ACHN (cell line): Measurements from ENCODE around the gene CDCA3.
"Not testable (repeated sequence)": the region's sequence is repeated elsewhere in the genome, so short reads cannot be mapped to it uniquely, and the experiment has no call there.

Experiments
- DNase-seq: peaks from one replicate; pipeline ENCODE4 v3.0.0-alpha.2; 2015
- in situ Hi-C: cut with HindIII; loops from 2 replicates; pipeline ENCODE4 v1.10.0; 2017; ENCODE audit warnings: low sequenced_read_pairs, low pct_ligation_motif_present, low pct_unique_long_range_greater_than_20kb

Gene CDCA3

DNA sequence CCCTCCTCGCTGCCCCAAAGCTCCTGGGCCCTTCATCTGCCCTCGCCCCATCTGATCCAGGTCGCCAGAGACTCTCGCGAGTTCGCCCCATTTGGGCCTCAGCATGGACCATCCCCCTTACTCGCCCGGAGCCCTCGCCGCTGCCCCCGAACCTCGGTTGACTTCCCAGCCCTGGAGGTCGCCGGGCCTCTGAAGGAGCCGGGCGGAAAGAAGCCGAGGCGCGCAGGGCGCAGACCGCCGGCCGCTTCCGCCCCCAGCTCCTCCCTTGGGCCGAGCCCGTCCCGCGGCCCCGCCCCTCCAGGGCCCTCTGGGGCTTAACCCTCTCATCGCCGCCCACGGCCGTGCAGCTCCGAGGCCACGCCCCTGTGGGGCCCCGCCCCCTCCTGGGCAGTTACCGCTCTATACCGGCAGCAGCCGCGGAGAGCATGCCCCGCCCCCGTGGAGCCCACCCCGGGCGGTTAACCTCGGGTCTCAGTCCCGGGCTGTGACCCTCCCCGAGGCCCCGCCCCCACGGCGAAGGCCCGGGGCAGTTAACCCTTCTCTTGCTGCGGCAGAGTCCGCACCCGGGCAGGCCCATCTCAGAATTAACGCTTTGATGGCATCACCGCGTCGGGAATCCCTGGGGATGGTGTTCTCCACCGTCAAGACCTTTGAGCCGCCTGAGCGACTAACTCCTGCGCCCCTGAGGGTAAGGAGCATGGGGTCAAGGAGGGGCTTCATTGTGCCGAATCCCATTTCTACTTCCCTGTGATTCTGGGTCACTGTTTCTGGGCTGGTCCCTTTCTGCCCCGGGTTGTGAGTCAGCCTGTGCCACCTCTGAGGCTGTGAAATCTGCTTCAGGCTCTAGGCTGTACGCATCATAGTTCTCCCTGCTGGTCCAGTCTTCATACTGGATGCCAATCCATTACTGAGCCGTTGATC is 22.3 kb upstream of the CDCA3 start, which contains the start of gene SPSB2:
Gene SPSB2 (minus strand): TSS at position 210 of the 921 bp plus-strand sequence. CDS start 402 bp downstream, outside the sequence.
- in situ Hi-C loops: no loop called here
- DNase-seq: peak; percentile 100

DNA sequence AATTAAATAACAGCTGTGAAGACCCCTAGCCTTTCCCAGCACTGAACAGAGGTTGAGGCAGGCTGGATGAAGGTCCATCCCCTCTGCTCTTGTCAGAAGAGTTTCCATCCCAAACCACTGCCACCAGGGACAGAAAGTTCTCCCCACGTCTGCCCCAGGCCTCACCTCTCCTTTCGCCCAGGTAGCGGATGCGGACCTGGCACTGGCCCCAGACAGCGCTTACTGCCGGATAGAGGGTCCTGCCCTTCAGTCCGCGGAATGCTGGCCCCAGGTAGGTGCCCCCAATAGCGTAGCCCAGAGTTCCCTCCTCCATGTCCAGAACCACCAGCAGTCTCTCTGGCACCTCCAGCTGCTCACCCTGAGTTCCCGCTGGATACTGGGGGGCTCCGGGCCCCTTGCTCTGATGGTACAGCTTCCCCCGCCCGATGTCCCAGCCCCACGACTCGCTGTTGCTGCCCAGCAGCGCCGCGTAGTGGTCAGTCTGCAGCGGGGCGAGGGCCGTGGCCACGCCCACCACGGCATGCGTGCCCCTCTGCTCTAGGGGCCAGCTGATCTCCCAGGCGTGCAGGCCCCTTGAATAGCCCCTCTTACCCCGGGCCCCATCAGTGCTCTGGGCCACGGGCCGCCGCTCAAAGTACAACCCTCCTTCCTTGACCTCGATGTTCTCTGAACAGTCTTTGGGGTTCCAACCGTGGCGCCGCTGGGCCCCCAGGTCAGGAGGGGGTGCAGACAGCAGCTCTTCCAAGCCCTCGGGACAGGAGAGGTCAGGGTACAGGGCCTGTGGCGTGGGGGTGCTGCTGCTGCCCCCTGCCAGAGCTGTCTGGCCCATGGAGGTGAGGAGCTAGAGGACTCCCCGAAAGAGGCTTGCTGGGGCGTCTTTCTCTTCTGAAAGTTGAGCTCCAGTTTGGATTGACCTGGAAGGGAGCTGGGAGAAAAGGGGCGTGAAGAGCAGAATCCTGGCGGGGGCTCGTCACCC is 21.3 kb upstream of the CDCA3 start:
- peak; percentile 88 for DNase-seq

DNA sequence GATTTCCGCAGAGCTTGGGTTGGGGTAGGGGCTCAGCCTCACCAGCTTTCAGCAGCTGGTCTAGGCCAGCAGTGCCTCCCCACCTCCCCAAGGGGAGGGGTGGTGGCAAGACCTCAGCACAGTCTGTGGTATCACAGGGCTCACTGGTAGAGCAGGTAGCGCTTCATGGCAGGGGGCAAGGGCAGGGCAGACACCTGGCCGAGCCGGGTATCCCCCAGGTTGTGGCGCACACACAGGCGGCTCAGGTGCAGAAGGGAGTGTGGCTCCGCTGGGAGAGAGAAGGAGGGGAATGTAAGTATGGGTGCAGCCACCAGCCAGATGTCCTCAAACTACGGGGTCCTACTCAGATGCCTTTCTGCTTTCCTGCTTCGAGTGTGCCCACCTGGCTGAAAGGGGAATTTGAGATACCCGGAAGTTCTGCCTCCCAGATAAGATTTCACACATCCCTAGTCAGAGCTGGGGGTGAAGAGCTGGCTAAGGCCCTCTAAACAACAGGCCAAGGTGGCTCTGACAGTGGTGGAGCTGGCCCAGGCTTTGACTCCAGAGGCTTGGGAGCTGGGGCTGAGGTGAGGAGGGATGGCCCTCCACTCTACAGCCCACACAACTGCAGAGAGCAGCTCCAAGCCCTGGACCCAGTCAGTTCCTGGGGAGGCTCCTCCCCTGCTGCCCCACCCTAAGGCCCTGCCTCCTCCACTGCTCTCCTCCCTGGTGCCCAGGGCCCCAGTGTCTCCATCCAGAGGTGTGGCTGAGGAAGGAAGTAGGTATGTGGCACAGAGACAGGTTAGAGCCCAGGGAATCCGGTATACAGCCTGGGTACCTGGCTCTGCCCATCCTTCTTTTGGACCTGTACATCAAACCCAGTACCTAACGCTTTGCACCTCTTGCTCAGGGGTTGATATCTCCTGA is 20.2 kb upstream of the CDCA3 start:
- DNase-seq: peak; percentile 67
- in situ Hi-C loops: no loop called here

More for the DNA sequence above, 21.3 kb upstream of the CDCA3 start:
- in situ Hi-C loops: no loop called here

DNA sequence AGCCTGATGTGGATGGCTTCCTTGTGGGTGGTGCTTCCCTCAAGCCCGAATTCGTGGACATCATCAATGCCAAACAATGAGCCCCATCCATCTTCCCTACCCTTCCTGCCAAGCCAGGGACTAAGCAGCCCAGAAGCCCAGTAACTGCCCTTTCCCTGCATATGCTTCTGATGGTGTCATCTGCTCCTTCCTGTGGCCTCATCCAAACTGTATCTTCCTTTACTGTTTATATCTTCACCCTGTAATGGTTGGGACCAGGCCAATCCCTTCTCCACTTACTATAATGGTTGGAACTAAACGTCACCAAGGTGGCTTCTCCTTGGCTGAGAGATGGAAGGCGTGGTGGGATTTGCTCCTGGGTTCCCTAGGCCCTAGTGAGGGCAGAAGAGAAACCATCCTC is 19.2 kb upstream of the CDCA3 start:
- DNase-seq, in situ Hi-C loops: not testable (repeated sequence)

DNA sequence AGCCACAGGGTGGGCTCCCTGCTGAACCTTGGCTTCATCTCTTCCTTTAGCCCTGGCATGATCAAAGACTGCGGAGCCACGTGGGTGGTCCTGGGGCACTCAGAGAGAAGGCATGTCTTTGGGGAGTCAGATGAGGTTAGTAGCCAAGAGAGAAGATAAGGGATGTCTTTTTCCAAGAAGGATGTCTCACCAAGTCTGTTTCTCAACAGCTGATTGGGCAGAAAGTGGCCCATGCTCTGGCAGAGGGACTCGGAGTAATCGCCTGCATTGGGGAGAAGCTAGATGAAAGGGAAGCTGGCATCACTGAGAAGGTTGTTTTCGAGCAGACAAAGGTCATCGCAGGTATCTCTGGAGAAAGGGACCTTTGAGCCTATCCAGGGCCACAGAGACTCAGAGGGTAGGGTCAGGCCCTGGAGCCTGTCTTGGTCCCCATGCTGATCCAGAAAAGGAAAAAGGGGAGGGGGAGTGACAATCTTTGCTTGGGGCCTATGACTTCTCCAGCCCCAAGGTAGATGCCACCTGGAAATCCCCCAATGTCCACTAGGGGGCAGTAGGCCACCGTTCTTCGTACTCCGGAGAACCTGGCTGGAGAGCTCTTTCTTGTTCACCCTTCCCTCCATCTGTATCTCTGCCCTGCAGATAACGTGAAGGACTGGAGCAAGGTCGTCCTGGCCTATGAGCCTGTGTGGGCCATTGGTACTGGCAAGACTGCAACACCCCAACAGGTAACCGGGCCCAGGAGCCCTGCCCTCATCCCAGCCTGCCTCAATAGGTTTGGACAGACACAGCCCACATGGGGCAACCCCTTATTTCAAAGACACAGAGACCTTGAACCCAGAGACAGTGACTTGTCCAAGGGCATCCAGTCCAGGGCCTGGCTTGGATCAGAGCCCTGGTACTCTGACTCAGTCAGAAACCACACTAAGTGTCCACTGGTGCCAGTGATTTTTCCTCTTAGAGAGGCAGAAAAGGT is 18.2 kb upstream of the CDCA3 start:
- peak; percentile 89 for DNase-seq
- in situ Hi-C loops: no loop called here

DNA sequence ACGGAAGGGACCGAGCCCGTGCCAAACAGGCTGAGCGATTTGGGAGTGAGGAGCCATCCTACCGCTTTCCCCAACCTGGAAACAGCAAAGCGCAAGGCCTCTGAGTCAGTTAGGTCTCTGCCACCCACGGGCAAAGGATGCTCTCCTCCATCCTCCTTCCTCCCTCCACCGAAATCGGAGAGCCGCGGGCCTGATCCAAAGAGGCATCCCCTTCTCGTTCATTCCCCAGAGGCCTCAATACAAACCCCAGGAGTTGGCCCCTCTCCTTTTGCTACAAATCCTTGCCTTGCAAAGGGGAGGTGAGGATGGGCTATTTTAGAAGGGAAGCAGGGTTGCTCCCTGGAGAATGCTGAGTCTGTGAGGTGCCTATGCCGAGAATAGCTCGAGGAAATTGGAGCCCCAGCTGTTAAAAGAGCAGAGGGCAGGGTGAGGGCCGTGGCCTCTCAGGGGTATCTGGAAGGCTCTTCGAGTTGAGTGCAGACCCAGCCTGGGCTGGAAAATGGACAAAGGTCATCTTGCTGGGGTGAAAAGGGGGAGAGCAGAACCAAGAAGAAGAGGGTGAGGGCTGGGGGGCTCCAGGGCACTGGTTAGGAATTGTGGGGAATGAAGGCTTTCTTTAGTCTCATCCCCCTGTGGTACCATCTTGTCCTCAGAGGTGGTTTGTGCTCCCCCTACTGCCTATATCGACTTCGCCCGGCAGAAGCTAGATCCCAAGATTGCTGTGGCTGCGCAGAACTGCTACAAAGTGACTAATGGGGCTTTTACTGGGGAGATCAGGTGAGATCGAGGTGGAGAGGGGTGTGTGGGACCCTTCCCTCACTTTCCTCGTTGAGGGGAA is 17.3 kb upstream of the CDCA3 start:
- DNase-seq: peak; percentile 36
- in situ Hi-C loops: no loop called here

DNA sequence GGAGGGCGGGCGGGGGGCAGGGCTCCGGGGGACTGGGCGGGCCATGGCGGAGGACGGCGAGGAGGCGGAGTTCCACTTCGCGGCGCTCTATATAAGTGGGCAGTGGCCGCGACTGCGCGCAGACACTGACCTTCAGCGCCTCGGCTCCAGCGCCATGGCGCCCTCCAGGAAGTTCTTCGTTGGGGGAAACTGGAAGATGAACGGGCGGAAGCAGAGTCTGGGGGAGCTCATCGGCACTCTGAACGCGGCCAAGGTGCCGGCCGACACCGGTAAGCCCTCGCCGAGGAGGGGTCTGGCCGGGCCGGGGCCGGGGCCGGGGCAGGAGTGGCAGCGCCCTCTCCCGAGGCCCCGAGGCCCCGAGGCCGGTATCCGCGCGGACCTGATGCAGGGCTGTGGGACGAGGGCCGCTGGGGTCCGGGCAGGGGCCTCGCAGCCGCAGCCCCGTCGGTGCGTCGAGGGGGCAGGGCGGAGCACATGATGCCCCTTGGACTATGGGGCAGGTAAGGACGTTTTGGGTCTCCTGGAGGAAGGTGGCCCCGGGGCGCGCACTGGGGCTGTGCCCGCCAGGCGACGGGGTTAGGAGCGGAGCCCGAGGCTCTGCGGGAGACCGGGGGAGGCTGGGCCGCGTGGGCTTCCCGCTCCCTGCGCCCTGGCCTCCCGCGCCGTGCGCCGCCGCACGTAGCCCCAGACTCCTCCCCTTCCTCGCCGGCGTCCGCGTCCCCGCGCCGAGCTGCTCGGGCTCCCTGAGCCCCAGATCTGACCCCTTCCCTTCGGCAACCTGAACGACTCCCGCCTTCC is 16.5 kb upstream of the CDCA3 start, which contains the start of gene TPI1:
Gene TPI1 (plus strand): TSS at position 119 of the 798 bp plus-strand sequence. CDS start 36 bp downstream, at position 155.
- in situ Hi-C loops: no loop called here
- DNase-seq: peak; percentile 85

DNA sequence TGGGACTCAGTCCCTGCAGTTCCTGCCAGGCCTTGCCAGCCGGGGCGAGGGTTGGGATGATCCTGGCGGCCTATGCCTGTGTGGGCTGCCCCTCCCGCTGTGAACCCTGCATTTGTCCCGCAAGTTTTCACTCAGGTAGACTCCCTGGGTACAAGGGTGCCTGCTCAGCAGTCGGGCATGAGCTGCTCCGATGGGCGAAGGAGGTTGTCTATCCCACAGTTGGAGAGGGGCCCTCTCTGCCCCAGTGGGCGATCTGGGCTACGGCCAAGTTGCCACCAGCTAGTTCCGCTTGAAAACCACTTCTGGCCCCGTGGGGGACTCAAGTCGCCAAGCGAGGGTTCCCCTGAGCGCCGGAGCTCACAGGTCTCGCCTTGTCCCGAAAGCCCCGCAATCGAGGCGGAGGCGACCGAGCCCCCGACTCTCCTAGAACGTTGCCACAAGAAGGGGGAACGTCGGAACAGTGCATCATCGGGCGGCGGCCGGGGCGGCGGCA is 15.9 kb upstream of the CDCA3 start:
- DNase-seq: peak; percentile 36
- in situ Hi-C loops: no loop called here

DNA sequence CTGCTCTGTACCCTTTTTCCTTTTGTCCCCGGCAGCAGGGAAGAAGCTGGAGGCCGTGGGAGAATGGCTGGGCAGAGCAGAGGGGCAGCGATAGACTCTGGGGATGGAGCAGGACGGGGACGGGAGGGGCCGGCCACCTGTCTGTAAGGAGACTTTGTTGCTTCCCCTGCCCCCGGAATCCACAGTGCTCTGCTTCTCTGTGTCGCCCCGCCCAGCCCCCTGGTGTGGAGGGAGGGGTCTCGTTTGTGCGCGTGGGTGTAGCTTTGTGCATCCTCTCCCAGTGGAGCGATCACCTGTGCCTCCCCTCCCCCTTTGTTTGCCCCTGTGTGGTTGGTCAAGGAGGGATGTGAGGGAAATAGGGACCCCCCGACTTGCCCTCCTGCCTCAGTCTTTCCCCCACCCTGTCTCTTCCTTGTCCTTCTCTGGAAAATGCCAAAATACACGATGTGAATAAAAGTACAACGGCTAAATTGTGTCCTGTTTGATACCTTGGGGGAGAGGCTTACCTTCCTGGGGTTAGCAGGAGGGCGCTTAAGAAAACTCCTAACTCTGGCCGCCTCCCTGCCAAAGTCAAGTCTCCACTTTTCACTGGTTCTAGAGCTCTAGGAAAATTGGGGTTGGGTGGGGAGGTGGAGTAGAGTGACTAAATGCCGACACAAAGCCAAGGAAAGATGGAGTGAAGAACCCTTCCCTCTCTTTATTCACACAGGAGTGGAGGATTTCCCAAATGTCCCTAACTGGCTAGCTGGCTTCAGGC is 15.3 kb upstream of the CDCA3 start:
- no peak for DNase-seq
- in situ Hi-C loops: no loop called here

DNA sequence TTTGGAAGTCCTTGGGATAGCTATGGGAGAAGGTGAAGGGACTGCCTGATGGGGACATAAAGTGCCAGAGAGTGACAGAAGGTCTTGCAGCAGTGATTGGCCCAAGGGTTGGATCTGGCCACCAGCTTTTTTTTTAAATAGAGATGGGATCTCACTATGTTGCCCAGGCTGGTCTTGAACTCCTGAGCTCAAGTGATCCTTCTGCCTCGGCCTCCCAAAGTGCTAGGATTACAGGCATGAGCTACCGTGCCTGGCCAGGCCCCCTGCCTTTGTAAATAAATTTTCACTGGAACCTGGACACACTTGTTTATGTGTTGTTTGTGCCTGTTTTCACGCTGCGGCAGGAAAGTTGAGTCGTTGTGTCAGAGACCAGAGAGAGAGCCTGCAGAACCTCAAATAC is 14.2 kb upstream of the CDCA3 start:
- DNase-seq, in situ Hi-C loops: not testable (repeated sequence)

DNA sequence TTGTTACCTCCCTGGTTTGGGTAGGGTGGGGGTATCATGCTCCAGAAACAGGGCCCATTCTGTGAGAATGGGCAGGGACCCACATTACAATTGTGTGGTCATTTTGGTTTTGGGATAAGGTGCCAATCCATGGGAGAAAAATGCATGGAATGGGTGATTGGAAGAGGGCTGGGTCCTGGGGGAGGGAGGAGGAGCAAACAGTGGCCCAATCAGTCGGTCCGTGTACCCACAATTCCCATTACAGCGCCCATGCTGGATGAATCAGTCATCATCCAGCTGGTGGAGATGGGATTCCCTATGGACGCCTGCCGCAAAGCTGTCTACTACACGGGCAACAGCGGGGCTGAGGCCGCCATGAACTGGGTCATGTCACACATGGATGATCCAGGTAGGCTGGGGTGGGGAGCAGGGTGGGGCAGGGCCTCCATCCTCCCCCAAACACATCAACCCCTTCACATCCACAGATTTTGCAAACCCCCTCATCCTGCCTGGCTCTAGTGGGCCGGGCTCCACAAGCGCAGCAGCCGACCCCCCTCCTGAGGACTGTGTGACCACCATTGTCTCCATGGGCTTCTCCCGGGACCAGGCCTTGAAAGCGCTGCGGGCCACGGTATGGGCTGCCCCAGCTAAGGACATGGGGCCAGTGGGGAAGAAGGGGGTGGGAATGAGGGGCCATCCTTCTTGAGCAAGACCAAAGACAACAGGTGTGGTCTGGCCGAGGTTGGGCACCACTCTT is 12.7 kb upstream of the CDCA3 start:
- no peak for DNase-seq
- in situ Hi-C loops: no loop called here

DNA sequence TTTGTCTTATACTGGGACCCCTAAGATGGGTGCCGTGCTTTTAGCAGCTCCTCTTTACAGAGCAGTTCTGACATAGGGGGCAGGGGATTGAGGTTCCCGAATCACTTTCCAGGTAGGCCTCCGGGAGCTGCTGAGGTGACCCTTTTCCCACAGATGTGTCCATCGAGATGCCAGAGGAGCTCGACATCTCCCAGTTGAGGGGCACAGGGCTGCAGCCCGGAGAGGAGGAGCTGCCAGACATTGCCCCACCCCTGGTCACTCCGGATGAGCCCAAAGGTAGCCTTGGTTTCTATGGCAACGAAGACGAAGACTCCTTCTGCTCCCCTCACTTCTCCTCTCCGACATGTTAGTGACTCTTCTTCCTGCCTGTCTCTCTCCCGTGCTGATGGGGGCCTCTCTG is 11.9 kb upstream of the CDCA3 start:
- no peak for DNase-seq
- in situ Hi-C loops: no loop called here

DNA sequence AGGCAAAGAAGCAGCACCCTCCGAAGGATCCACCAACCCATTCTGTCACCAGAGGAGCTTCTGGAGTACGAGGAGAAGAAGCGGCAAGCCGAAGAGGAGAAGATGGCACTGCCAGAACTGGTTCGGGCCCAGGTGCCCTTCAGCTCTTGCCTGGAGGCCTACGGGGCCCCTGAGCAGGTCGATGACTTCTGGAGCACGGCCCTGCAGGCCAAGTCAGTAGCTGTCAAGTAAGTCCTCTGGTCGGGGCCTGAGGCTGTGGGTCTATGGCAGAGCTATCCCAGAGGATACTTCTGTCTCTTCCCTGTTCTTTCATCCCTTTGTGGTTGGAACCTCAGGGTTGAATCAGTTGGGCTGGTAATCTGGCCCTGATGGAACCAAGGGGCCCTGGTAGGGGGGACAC is 10.3 kb upstream of the CDCA3 start:
- in situ Hi-C loops: no loop called here
- no peak for DNase-seq

DNA sequence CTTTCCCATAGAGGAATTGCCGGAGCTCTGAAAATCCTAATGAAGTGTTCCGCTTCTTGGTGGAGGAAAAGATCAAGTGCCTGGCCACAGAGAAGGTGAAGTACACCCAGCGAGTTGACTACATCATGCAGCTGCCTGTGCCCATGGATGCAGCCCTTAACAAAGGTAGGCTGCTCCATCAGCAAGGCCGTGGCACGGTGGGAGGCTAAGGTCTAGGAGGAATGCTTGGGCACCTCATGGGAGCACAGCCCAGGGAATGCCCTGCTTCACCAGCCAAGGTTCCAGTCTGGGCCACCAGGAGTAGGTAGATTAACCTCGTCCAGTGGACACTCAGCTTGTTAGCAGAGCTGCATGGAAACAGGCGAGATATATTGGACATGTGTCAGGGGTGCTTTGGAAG is 9.9 kb upstream of the CDCA3 start:
- DNase-seq: no peak
- in situ Hi-C loops: no loop called here
